ENCODE results near the gene ARPC5.
"Not testable (repeated sequence)": the region's sequence is repeated elsewhere in the genome, so short reads cannot be mapped to it uniquely, and the experiment has no call there.

ARPC5 gene

DNA sequence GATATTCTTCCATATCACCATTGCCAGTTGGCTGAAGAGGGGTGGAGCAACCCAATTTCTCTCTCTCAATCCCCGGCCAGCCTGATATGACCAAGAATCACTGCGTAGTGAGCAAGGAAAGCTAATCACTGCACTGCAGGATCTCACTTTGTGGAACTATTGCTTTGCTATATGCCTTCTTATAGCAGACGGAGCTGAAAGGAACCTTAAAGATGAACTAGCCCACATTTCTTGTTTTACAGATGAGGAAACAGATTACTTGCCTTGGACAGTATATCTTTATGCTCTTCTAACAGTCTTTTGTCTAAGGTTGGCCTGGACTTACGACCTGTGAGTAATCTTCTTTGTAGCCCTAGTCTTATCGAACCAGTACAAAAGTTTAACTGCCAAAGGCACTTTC is 9.9 kb upstream of the ARPC5 start:
- DNase-seq, result no peak

DNA sequence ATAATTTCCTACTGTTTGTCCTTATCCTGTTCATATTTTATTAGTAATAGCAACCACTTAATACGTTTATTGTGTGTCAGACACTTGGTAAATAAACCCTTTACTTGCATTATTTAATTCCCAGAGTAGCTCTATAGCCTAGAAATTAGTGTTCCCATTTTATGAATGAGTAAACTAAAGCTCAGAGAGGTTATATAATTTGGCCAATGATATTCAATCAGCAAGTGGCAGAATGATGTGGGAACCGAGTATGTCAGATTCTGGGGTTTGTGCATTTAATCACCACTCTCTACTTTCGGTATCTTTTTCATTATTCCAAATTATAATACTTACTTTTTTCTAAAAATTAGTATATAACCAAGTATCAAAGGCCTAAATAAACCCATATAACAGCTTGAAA is 6.6 kb upstream of the ARPC5 start:
- no peak for DNase-seq

DNA sequence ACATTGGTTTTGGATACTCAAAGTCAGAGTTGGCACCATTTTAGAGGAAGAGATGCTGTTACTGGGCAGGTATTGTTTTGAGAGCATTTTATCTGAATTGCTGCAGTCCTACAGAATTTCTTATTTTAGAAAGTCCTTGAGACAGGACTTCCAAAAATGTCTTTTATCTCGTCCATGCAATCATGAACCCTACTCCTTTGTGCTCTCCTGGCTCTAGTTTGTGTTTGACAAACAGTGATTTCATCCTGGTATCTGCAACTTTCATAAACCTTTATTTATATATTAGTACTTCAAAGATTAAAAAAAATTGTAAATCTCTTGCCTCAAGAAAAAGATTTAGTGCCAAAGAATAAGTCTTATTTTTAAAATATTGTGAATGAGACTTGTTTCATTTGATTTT is 4.6 kb upstream of the ARPC5 start:
- no peak for DNase-seq

DNA sequence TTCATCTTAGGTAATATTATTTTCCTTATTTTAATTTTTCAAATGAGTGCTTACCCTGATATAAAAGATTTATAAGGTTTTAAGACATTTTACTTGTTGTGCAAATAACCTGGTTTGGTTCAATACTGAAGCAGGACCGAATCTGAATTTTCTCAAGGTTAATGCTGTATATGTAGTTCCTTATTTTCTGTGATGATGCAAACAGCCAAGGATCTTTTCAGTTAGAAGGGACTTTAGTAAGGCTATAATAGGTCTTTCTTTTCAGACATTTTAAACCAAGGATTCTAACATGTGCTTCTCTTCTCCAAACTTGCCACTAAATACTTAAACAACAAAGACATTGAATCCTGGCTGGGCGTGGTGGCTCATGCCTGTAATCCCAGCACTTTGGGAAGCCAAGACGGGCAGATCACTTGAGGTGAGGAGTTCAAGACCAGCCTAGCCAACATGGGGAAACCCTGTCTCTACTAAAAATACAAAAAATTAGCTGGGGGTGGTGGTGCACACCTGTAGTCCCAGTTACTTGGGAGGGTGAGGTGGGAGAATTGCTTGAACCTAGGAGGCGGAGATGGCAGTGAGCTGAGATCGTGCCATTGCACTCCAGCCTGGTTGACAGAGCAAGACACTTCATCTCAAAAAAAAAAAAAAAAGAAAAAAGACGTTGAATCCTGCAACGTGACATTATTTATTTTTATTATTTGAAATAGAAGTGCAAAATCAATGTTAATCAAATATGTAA is 3.2 kb upstream of the ARPC5 start:
- no peak for DNase-seq

DNA sequence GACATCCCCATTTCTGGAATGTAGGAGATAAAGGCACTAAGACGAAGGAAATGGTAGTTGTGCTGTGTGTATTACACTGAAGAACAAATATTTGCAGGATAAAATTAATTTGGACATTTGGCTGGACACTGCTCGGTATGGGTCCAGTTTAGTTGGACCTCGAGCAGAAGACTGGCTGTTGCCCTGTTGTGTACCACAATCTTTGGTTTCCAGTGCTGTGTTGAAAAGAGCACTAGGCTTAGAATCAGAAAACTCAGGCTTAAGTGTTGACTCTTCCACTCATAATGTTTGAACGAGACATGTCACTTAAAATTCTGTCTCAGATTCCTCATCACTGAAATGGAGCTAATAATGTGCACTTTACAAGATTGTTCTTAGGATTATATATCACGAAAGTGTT is 1.2 kb upstream of the ARPC5 start:
- DNase-seq, result no peak

DNA sequence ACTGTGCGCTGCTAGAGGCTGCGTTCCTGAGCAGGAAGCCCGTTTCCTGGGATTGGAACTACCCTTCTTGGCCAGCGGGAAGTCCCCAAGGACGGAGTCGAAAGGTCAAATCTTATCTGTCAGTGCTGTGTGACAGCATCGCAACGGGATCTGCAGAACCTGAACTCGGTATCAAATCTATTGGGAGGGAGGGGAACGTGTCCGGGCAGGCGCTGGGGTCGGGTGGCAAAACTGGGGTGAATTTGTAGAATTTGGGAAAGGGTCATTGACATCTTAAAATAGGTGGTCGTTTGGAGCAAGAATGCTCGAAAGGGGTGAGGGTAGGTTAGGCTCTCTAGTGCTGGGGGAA is 725 bp upstream of the ARPC5 start:
- no peak for DNase-seq

DNA sequence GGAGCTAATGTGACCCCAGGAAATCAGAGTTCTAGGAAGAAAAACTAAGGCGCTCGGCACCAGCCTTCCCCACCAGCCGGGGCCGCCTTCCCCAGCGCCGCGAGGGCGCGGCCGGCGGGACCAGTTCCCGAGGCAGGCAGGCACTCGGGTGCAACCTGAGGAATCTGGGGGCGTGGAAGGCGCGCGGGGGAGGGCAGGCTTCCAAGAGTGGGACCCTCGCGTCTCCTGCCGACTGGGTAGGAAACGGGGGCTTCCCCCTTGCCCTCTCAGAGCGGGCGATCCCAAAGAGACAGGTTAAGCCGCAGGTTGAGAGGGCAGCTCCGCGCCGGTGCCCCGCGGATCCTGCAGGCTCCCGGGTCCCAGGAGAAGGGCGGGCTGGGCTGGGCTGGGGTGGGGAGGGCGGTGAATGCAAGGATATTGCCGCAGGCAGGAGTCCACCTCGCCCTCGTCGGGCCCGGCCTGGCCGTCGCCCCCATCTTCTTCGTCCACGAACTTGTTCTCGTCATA is 431 bp downstream of the ARPC5 start:
- peak; percentile 35 for DNase-seq

DNA sequence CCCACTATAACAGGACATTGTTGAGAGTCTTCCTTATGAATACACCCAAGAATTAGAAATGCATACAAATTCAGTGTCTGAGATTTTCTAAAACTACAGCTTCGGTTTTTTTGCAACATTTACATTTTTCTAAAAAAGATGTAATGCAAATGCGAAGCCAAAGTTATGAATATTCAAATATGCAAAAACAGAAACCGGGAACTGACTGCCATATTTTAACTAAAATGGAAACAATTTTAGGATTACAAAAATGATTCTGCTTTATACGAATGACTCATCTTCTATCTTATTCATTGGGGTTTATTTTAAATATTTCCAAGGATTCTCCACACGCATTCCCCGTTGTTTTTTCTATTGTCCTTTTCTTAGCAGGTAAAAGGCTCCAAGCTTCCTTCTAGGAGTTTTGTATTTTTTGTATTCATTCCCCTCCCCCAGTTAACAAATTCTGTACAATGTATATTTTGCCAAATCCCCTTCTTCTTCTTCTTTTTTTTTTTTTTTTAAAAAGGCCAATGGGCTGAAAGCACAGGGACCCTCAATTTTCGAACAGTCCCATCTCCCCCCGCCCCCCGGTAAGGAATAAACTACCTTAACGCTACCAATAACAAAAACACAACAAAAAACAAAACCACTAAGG is 1.0 kb downstream of the ARPC5 start:
- no peak for DNase-seq

DNA sequence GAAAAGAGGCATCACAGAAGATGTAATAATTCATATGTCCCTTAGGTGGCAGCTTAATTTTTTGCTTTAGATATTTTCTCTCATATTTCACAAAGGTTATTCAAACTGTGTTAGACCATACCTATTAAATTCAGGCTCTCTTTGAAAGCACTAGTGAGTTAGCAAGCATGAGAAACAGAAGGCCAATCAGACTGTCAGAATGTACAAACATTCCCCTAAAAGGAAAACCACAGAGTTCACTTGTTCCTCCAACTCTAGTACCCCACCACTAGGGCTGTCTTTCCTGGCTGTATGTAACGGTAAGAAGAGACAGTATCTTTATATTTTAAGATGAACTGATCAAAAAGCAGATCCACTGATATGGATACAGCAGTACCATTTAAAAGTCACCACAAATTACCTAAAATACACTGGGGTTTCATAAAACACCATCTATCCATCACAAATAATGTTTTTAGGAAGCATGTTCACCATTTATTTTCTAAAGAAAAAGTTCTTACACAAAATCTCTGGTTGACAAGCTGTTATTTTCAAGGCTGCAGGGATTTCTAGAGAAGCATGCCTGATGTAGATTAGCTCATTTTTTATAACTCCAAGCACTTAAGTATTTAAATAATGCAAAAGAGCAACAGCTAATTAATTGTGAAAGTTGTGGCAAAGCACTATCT is 1.8 kb downstream of the ARPC5 start:
- peak; percentile 94 for DNase-seq

DNA sequence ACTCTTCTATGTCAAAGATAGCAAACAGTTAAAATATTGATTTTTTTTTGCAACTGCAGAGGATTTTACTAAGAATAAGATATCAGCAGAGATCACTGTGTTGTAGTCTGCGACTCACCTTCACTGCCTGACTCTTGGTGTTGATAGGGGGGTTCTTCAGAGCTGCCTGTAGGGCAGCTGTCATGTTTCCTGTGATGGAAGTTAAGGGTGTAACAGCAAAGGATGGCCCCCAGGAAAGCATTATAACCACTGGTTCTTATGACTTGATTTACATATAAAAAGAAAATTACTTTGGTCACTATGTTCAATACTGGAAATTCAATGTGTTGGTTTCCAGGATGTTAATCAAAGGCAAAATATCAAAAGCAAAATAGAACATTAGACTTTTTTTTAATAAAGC is 2.6 kb downstream of the ARPC5 start:
- DNase-seq, result peak; percentile 18

DNA sequence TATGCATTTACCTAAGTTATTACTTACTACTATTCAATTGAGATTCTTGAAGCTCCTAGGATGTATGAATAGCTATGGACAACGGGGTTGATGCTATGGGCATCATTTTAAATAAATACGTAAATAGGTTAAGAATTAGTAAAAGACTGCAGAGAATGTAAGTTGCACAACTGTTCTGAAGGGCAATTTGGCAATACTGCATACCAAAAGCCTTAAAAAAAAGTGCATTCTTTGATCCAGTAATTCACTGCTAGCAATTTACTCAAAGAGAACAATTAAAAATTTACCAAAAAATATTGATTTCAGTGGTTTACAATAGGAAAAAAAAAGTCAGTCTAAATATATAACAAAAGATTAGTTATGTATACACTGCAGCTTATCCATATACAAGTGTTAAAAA is 3.5 kb downstream of the ARPC5 start:
- DNase-seq, result peak; percentile 72

DNA sequence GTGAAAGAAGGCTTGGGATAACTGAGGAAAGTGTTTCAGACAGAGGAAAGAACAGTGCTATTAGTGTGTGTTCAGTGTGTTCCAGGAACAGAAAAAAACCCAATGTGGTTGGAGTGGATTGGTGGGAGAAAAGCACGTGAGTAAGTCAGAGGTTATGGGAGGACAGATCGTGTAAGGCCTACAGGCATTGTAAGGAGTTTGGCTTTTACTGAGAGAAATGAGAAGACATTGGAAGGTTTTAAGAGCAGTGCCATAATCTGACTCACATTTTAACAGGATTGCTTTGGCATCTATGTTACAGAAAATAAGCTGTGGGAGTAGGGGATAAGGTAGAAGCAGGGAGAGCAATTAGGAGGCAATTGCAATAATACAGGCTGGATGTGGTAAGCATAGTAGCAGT is 4.8 kb downstream of the ARPC5 start:
- peak; percentile 16 for DNase-seq

DNA sequence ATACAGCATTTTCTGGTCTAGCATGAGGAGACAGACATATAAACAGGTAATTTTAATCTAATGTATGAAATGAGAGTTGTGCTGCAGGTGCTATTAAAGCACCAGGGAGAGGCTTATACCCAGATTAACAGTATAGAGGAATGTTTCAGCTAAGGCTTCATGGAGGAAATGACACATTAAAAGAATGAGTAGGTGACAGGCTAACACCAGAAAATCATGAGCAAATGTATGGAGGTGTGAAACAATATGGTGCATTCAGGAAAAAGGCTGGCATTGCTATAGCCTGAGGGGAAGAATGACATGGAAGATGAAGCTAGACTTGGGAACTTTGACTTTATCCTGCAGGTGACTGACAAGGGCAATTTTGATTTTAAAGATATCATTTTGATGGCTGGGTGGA is 7.0 kb downstream of the ARPC5 start:
- DNase-seq, result no peak

DNA sequence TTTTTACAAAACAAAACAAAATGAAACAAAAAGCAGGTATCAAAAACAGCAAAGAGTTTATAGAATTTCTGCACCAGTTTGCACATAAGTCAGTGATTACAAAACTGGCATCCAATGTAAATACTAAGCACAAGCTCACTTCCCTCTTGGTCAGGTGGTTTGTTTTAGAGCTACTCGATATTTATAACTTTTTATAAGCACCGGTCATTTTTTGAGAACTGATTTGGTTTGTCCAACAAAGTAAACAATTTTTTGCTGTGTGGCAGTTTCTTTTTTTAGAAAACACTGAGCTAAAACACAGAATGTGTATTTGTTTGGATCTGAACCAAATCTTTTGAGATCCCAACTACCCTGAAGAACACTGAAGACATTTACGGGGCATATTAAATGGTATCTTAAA is 9.3 kb downstream of the ARPC5 start:
- not testable (repeated sequence) for DNase-seq

DNA sequence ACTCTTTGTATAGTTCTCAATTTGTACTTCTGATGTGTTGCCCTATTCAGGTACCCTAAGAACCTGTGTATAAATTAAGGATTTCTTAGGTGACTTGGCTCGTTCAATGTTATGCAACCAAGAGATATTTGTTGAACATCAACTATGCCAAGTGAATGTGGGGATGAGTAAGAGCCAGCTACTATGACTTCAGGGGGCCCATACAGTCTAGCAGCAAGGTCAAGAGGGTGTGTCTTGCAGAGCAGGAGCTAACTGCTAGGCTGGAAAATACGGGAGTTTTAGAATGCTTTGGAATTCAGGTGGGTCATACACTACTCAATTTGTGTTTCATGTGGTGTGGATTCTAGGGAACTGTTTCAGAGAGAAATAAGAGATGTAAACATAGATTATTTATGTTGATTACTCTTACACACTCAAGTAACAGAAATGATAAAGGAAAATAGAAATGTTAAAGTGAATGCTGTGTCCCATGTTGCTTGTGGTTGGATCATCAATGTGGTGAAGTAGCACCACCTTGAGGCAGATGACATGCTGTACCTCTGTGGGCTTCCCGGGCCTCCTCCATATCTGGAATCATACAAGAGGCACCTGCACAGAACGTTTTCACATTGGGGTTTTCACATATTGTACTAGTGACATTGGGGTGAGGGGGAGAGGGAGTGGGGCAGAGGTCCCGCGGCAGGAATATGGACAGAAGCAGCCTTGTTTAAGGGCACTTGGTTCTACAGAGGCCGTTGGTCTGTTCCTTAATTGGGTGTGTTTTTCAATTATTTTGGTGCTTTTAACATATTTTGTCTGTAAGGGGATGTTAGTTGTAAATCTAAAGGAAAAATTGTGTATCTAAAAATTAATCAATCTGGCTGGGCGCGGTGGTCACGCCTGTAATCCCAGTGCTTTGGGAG is 12.4 kb downstream of the ARPC5 start:
- DNase-seq, result peak; percentile 63

DNA sequence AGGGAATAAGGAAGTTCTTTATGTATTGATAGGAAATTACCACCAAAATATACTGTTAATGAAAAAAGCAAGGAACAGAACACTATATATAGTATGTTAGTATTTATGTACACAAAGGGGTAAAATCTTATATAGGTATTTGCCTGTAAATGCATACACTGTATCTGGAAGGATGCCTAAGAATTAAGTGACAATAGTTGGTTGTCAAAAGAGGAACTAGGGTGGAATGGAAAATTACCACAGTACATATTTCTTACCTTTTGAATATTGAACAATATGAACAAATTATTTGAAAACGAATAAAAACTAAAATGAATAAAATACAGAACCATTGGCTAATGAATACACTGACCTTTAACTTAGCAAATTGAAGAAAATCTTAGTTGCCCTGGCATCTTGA is 13.6 kb downstream of the ARPC5 start:
- no peak for DNase-seq

DNA sequence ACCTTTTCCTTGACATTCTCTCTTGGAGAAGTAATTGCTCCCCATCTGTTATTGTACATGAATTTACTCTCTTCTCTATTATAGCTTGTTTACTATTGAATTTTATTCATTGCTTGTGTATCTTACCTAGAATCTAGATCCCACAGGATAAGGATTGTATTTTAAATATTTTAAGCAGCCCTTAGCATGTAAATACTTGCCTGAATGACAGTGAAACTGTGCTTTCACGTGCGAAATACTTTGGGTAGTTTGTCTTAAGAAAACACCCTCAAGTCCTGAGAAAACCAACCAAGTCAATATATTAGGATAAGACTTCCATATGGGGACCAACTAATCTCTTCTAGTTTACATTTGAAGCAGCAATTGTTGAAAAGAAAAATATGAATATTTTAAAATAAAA is 15.3 kb downstream of the ARPC5 start:
- no peak for DNase-seq

DNA sequence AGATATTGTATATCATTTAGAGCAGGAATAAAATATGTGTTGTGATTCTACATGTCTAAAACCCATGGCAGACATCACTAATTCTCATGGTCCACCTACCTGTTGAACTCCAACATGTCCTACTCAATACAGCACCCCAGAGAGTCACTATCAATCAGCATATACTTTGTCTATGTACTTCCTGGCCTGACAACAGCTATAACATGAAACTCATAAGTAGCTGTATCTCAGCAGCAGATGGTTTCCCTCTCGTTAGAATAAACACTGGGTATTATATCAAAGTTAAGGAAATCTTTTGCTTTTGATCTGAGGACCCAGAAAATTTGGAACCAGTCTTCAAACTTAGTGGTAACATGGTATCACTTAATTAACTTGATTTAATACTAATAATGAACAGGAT is 15.8 kb downstream of the ARPC5 start:
- no peak for DNase-seq

DNA sequence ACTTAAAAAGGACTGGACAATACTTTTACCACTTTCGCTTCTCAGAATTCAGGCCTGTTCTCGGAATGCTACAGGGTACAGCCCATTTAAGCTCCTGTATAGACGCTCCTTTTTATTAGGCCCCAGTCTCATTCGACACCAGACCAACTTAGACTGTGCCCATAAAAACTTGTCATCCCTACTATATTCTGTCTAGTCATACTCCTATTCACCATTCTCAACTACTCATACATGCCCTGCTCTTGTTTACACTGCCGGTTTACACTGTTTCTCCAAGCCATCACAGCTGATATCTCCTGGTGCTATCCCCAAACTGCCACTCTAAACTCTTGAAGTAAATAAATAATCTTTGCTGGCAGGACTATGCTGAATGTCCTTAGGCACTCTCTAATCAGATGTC is 17.4 kb downstream of the ARPC5 start:
- DNase-seq, result not testable (repeated sequence)

DNA sequence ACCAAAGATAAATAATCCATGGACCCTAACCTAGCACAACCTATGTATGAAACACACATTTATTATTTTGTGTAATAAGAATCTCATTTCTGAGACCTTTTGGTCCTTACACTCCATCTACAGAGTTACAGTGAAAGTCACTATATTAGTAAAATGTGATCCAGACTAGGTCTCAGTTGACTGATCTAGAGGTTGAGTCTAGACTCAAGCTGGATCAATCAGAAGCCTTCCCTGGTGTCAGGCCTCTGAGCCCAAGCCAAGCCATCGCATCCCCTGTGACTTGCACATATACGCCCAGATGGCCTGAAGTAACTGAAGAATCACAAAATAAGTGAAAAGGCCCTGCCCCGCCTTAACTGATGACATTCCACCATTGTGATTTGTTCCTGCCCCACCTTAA is 22.6 kb downstream of the ARPC5 start:
- DNase-seq, result not testable (repeated sequence)

DNA sequence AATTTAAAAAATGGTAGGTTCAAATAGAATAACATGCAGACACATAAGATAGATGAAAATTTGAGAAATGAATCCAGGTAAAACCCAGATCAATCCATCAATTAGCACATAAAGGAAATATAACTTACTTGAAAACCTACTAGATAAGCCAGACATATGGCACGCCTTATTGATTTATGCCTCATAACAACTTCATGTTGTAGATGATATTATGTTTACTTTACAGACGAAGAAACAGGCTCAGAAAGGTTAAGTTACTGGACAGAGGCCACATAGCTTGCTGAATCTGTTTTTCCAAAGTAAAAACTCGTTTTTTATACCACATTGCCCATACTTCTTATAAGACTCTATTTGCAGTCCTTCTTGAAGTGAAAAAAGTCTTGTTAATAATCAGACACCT is 23.2 kb downstream of the ARPC5 start:
- no peak for DNase-seq

DNA sequence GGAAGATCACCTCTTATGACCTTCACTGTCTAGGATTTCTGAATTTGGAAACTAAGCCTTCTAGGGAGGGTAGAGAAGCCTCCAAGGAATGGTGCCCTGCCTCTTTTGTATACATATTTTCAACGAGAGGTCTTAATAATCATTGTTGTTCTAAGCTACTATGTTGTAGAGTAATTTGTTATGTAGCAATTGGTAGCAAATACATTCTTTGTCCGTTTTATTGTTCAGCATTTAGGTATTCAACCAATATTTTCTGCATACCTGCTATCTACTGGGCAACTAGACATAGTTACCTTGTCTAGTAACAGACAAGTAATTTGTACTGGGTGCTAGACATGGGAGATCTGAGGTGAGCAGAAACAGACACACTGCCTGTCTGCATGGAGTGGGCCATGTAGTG is 24.6 kb downstream of the ARPC5 start:
- DNase-seq, result no peak

DNA sequence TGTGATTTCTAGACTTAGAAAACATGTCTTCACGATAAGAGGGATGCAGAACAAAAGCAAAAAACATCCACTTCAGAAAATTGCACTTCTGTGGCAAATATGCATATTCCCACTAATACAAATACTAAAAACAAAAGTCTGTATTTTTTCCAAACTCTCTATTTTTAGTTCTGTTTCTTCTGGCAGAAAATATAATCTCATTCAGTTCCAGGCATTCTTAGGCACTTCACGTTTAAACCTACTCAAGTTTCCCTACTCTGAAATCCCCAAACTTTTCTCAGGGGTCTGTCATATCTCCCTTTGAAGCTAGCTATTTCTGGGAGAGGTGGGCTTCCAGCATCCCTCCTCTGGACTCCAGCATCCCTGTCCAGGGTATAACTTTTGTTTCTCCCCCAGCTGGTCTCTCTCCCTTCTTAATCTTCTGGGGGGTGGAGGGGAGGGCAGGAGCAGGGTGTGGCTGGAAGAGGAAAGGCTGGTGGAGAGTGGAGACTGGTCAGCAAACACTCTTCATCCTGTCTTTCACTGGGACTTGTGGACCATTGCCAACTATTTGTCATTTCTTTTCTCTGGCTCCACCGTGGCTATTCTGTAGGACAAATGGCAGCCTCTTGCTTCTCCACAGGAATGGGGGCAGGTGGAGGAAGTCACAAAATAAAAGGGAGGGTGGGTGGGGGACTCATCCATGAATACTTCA is 25.7 kb downstream of the ARPC5 start:
- peak; percentile 46 for DNase-seq
